RPMI8226 (cell line): ENCODE results near the gene PCSK9.

Experiments used
- DNase-seq: peaks from one replicate; pipeline ENCODE4 v3.0.0-alpha.2; 2015

Gene PCSK9

GRCh38 chr1:55039342-55040082 is at the start of gene PCSK9:
Gene PCSK9 (plus strand): TSS chr1:55039548. CDS start chr1:55039838, 290 bp downstream.
- DNase-seq, result no peak

GRCh38 chr1:54989968-54990810 is 49.2 kb upstream of the PCSK9 start:
- no peak for DNase-seq

- no peak for DNase-seq
Observed at GRCh38 chr1:54990916-54991315, 48.4 kb upstream of the PCSK9 start.

GRCh38 chr1:54991939-54992338 is 47.4 kb upstream of the PCSK9 start:
- DNase-seq, result no peak

- no peak for DNase-seq
Observed at GRCh38 chr1:54993140-54993539, 46.2 kb upstream of the PCSK9 start.

GRCh38 chr1:54994355-54994990 is 44.9 kb upstream of the PCSK9 start:
- DNase-seq, result no peak

- no peak for DNase-seq
Observed at GRCh38 chr1:54995013-54995760, 44.2 kb upstream of the PCSK9 start.

GRCh38 chr1:54995835-54996234 is 43.5 kb upstream of the PCSK9 start:
- DNase-seq, result no peak

GRCh38 chr1:54996359-54996868 is 42.9 kb upstream of the PCSK9 start:
- DNase-seq, result peak; percentile 96

- DNase-seq, result no peak
Observed at GRCh38 chr1:54996869-54997710, 42.3 kb upstream of the PCSK9 start.

- DNase-seq, result peak; percentile 59
Observed at GRCh38 chr1:54997711-54997986, 41.7 kb upstream of the PCSK9 start.

GRCh38 chr1:54998100-54998499 is 41.2 kb upstream of the PCSK9 start:
- no peak for DNase-seq

- peak; percentile 86 for DNase-seq
Observed at GRCh38 chr1:54998677-54999076, 40.7 kb upstream of the PCSK9 start, which contains the start of gene BSND. Gene BSND (plus strand): TSS chr1:54998933. CDS start chr1:54999187, 254 bp downstream.

- no peak for DNase-seq
Observed at GRCh38 chr1:55000110-55001085, 39.0 kb upstream of the PCSK9 start.

- no peak for DNase-seq
Observed at GRCh38 chr1:55001311-55001710, 38.0 kb upstream of the PCSK9 start.

- no peak for DNase-seq
Observed at GRCh38 chr1:55002686-55003085, 36.7 kb upstream of the PCSK9 start.

GRCh38 chr1:55005351-55006140 is 33.8 kb upstream of the PCSK9 start:
- peak; percentile 55 for DNase-seq

- DNase-seq, result no peak
Observed at GRCh38 chr1:55006931-55007330, 32.4 kb upstream of the PCSK9 start.

GRCh38 chr1:55007625-55008024 is 31.7 kb upstream of the PCSK9 start:
- DNase-seq, result no peak
